Sigmoid colon (tissue), 3 donors: Measurements from ENCODE around the gene GPR183.

Source experiments
- CTCF ChIP-seq, 4 experiments: fragments of 450-650 bp in 3 of 4; fragments of 200-600 bp in 1 of 4; IDR thresholded peaks; one replicate each; pipeline ENCODE4 v1.5.1; 2016 to 2019; ENCODE audit warnings: antibody characterized with exemption in 4 of 4, mild to moderate bottlenecking in 3 of 4, moderate library complexity in 2 of 4
- POLR2A ChIP-seq, 2 donors: fragments of 450-650 bp; IDR thresholded peaks; one replicate each; pipeline ENCODE4 v1.6.1; 2016; ENCODE audit warnings: antibody characterized with exemption in 2 of 2, mild to moderate bottlenecking in 2 of 2, moderate library complexity in 2 of 2

- TF ChIP-seq POLR2A (IDR thresholded peaks at IDR 0.05): no peak
- no peak for TF ChIP-seq CTCF (IDR thresholded peaks at IDR 0.05)
Observed at GRCh38 chr13:99294958-99295357, 12.2 kb downstream of the GPR183 start.
